GM12874 (cell line): ENCODE data around the gene ACTL8.

Experiments used
- CTCF ChIP-seq: IDR thresholded peaks from 2 replicates; pipeline ENCODE4 v1.5.1; 2011; ENCODE audit warnings: low read depth, mild to moderate bottlenecking, control low read depth, low read length, moderate library complexity; ENCODE audit not compliant: insufficient read depth

ACTL8 gene

GRCh38 chr1:17780916-17781315, 25.8 kb downstream of the ACTL8 start:
- no peak for TF ChIP-seq CTCF

- TF ChIP-seq CTCF: no peak
Observed at GRCh38 chr1:17789926-17790325, 34.8 kb downstream of the ACTL8 start.

- TF ChIP-seq CTCF: no peak
Observed at GRCh38 chr1:17790383-17791054, 35.4 kb downstream of the ACTL8 start.

GRCh38 chr1:17791055-17791390, 35.9 kb downstream of the ACTL8 start:
- no peak for TF ChIP-seq CTCF

- TF ChIP-seq CTCF: no peak
Observed at GRCh38 chr1:17791480-17791879, 36.3 kb downstream of the ACTL8 start.

GRCh38 chr1:17792421-17792820, 37.3 kb downstream of the ACTL8 start:
- TF ChIP-seq CTCF: no peak

- TF ChIP-seq CTCF: no peak
Observed at GRCh38 chr1:17795081-17795809, 40.1 kb downstream of the ACTL8 start.
